ENCODE results near the gene KIAA0586. TPM values are rescaled to one million over a fixed set of nuclear protein-coding genes. Genes with fewer than 3 reads are reported as not detected.

KIAA0586 gene
- total RNA-seq, 2 donors from 2014 or later: 18.0 to 45.7 TPM

DNA sequence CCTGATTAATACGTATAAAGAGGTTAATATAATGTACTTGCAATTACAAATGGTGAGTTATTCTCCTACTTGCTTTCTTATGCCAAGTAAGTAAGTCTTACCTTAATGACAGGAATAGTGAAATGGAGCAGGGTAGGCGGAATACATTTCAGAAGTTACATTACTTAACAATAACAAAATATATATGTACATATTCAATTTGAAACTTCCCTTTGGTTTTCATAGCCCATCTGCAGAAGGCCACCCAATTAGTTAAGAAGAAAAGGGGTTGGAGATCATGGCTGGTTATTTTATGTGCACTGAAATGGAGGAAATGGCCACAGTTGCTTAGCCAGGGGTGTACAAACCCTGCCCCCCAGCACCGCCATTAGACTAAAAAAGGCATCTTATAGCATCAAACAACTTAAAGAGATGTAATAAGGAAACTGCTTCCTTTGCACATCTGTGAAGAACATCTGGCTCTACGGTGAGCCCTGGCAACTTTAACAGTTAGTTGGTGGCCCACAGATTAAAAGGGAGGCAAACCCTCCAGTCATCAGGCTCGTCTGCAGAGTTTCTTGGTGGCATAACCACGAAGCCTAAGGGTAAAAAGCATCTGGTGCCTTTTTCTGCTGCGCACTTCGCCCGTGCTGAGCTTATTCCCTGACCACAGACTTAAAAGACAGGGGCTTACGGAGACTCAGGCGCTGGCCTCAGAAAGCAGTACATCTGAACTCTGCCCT is 171.4 kb downstream of the KIAA0586 start:
- no peak for ATAC-seq (ENCODE audit: insufficient number of reproducible peaks, low FRiP score, low read depth)
- Histone ChIP-seq H3K4me3 (no peak overlapping the region), H3K27ac (no peak overlapping the region), H3K36me3 (no peaks in the 10 kb centered on the region), H3K4me1 (ENCODE audit: control insufficient read depth in 1 of 2, low read depth in 2 of 2) (no peaks in the 10 kb centered on the region), H3K27me3 (replicated peaks; ENCODE audit: insufficient read depth) (no peaks in the 10 kb centered on the region), H3K9me3 (no peaks in the 10 kb centered on the region)
- no peak for TF ChIP-seq CTCF (IDR thresholded peaks at IDR 0.05)
- no peak for DNase-seq (ENCODE audit: low spot score)

DNA sequence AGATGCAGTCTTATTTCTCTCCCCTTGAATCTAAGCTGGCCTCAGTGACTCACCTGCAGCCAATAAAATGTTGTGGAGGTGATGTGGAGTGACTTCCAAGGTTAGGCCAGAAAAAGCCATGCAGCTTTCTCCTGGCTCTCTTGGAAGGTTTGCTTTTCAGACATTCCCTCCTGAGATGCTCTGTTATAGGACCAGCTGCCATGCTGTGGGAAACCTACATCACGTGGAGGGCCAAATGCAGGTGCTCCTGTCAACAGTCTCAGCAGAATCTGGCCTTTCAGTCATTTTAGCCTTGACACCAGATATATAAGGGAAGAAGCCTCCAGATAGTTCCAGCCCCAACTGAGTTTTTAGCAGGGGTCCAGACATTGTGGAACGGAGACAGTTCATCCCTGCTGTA is 172.2 kb downstream of the KIAA0586 start:
- Histone ChIP-seq H3K36me3 (no peaks in the 10 kb centered on the region), H3K27me3 (replicated peaks; ENCODE audit: insufficient read depth) (no peaks in the 10 kb centered on the region), H3K4me1 (ENCODE audit: control insufficient read depth in 1 of 2, low read depth in 2 of 2) (no peaks in the 10 kb centered on the region), H3K4me3 (no peak overlapping the region), H3K27ac (no peak overlapping the region), H3K9me3 (no peaks in the 10 kb centered on the region)
- ATAC-seq (ENCODE audit: insufficient number of reproducible peaks, low FRiP score, low read depth) (no peak), DNase-seq (ENCODE audit: low spot score) (no peak)
- TF ChIP-seq CTCF (IDR thresholded peaks at IDR 0.05): no peak

Other genes starting within 250 kb of the KIAA0586 start
- 10 to 100 TPM; 78.5 to 79.7 TPM for gene ACTR10, start 227.6 kb upstream of the KIAA0586 start, total RNA-seq
- gene PSMA3, start 182.9 kb upstream of the KIAA0586 start, total RNA-seq: 10 to 100 TPM; 91.5 to 93.0 TPM
- gene ARID4A, start 129.2 kb upstream of the KIAA0586 start, total RNA-seq: 10 to 100 TPM; 10.4 to 38.0 TPM
- not detected for gene TOMM20L, start 31.8 kb upstream of the KIAA0586 start, total RNA-seq
- gene TIMM9, start 188 bp upstream of the KIAA0586 start, total RNA-seq: 10 to 100 TPM; 43.9 to 87.1 TPM
- gene DACT1, start 210.2 kb downstream of the KIAA0586 start, total RNA-seq: 10 to 100 TPM; 36.1 to 50.9 TPM

Data from thoracic aorta (tissue), 2 donors.